Breast epithelium (tissue), 3 donors: ENCODE data around the gene CD83.

Experiments
- CTCF ChIP-seq, 3 donors: fragments of 450-650 bp; IDR thresholded peaks; one replicate each; pipeline ENCODE4 v1.5.1; 2016 to 2017; ENCODE audit warnings: antibody characterized with exemption in 3 of 3, mild to moderate bottlenecking in 3 of 3, moderate library complexity in 3 of 3
- POLR2A ChIP-seq: fragments of 450-650 bp; IDR thresholded peaks from one replicate; pipeline ENCODE4 v1.6.1; 2016; ENCODE audit warnings: antibody characterized with exemption, mild to moderate bottlenecking, moderate library complexity

DNA sequence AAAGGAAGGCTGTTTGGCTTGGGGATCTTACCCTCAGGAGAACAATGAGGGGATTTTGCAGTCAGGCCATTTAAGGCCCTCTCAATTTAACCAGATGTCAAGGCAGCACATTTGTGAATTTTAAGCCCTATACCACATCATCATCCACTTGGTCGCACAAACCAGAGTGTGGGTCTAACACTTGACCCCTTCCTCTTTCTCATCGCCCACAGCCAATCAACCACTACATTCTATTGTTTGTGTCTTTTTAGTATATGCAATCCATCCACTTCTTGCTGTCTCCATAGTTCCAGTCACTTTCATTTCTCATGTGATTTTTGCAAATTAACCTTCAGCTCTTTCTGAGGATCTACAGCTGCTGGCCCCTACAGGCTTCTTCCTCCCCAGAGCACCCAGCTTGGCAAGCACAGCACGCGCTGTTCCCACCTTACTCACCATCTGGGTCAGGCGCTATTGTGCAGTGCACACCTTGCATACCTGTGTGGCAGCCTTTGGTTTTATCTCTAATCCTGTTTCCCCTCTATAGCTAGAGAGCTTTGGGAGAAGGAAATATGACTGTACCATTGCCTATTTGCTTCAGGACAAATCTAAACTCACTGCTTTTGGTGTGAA is 32.3 kb upstream of the CD83 start:
- TF ChIP-seq POLR2A = no peak
- no peak for TF ChIP-seq CTCF (IDR thresholded peaks at IDR 0.05)
